ENCODE results near the gene CDRT15.
A peak's percentile ranks its signal among the peaks of the same experiment; 100 is the strongest.
"Not testable (repeated sequence)": the region's sequence is repeated elsewhere in the genome, so short reads cannot be mapped to it uniquely, and the experiment has no call there.

CDRT15 gene

DNA sequence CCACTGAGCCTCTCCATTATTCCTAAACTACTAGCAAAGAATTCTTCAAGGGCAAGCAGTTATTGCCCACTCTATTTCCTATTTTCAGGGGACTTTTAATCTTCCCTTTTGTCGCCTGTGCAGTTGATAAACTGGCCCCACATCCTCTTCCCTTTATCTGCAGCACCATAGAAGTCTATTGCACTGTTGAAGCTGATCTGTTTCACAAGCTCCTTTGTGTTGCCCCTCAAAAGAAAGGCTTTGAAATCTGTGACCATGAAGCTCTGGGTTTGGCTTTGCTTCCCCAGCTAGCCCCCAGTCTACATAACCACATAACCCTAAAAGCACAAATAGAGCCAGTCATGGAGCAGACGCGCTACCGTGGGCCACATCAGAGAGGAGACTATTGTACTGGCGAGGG is 37.1 kb downstream of the CDRT15 start:
- WGBS (ENCODE audit: insufficient coverage), result 65% methylated on average over 2 of the region's 5 CpGs
- peaks cover 2 to 20% (median 6%) of the 10 kb centered on the region in 4 experiments for H3K36me3 ChIP-seq (ENCODE audit: control insufficient read depth in 4 of 4, insufficient read depth in 4 of 4, low read length in 3 of 4)
- H3K27ac ChIP-seq (ENCODE audit: insufficient read depth in 1 of 2, low read depth in 1 of 2, low read length in 2 of 2, poor library complexity in 1 of 2, severe bottlenecking in 2 of 2), result no peak overlapping the region
- peaks cover 0 to 2% (median 0%) of the 10 kb centered on the region in 5 experiments for H3K27me3 ChIP-seq (replicated peaks in 2 of 5; ENCODE audit: control insufficient read depth in 4 of 5, insufficient read depth in 5 of 5, low read length in 4 of 5)
- peaks cover 3 to 36% (median 7%) of the 10 kb centered on the region in 4 experiments for H3K4me1 ChIP-seq (ENCODE audit: control extremely low read depth in 1 of 4, control insufficient read depth in 4 of 4, insufficient read depth in 4 of 4, low read length in 3 of 4)
- no peaks in the 10 kb centered on the region for H3K9me3 ChIP-seq (ENCODE audit: control extremely low read depth in 1 of 5, control insufficient read depth in 4 of 5, insufficient read depth in 2 of 5, low read depth in 1 of 5, low read length in 4 of 5)
- POLR2A ChIA-PET, result no interaction called here
- CTCF ChIA-PET, result interaction anchor here (0.9 kb wide), 1 partner anchor 22 kb away, joined by 3 read pairs; no protein-coding TSS in a partner anchor
- no peak overlapping the region for H3K4me3 ChIP-seq (ENCODE audit: control insufficient read depth in 1 of 7, extremely low read depth in 1 of 7, insufficient read depth in 4 of 7, low read depth in 2 of 7, low read length in 6 of 7)
- DNase-seq, result peak in 2 of 3 donors; percentile 28 to 44

DNA sequence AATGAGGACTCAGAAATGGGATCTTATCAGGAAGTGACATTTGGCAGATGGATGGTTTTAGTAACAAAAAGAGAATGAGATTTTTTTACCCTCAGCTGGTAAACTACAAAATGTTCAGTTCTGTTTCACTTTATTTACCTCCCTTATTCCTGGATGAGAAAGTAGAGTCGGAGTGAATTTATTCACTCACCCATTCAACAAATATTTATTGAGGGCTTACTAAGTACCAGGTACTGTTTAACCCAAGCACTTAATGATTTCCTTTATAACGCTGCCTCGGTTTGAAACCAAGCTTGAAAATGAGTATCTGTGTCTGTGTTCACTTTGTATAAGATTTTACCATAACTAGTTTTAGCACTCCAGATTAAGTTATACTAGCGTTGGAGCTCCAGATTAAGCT is 38.1 kb downstream of the CDRT15 start:
- ChIA-PET CTCF (interaction anchor here (0.6 to 1.4 kb wide), 2 partner anchors 32 to 604 kb away, joined by 3 to 4 read pairs; no protein-coding TSS in a partner anchor), POLR2A (no interaction called here)
- Histone ChIP-seq H3K36me3 (ENCODE audit: control insufficient read depth in 4 of 4, insufficient read depth in 4 of 4, low read length in 3 of 4) (peaks cover 0 to 14% (median 5%) of the 10 kb centered on the region in 4 experiments), H3K4me1 (ENCODE audit: control extremely low read depth in 1 of 4, control insufficient read depth in 4 of 4, insufficient read depth in 4 of 4, low read length in 3 of 4) (peaks cover 3 to 39% (median 8%) of the 10 kb centered on the region in 4 experiments), H3K27ac (ENCODE audit: insufficient read depth in 1 of 2, low read depth in 1 of 2, low read length in 2 of 2, poor library complexity in 1 of 2, severe bottlenecking in 2 of 2) (no peak overlapping the region), H3K4me3 (ENCODE audit: control insufficient read depth in 1 of 7, extremely low read depth in 1 of 7, insufficient read depth in 4 of 7, low read depth in 2 of 7, low read length in 6 of 7) (no peak overlapping the region), H3K27me3 (replicated peaks in 2 of 5; ENCODE audit: control insufficient read depth in 4 of 5, insufficient read depth in 5 of 5, low read length in 4 of 5) (peaks cover 0 to 2% (median 0%) of the 10 kb centered on the region in 5 experiments), H3K9me3 (ENCODE audit: control extremely low read depth in 1 of 5, control insufficient read depth in 4 of 5, insufficient read depth in 2 of 5, low read depth in 1 of 5, low read length in 4 of 5) (no peaks in the 10 kb centered on the region)
- no peak for DNase-seq
- WGBS (ENCODE audit: insufficient coverage), result no CpG with 5 or more reads among the region's 4 CpGs

DNA sequence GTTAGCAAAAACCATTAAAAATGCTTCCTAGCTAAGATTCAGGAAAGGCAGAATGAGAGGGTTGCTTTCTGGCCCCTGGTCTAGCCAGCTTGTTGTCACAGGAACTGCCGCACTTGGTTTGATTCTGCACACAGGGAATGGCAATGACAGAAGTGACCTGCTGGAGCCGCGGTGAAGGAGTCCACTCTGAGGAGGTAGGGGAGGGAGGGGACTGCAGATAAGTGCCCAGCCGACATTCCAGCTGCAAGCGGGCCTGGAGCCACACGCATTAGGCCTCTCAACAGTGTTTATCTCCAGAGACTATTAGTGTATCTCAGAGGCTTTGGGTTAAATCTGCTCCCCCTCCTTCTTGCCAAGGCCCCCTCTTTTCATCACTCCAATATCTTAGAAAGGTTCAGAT is 38.6 kb downstream of the CDRT15 start:
- 96% methylated on average over 6 of the region's 6 CpGs for WGBS (ENCODE audit: insufficient coverage)
- Histone ChIP-seq H3K27ac (ENCODE audit: insufficient read depth in 1 of 2, low read depth in 1 of 2, low read length in 2 of 2, poor library complexity in 1 of 2, severe bottlenecking in 2 of 2) (no peak overlapping the region), H3K4me3 (ENCODE audit: control insufficient read depth in 1 of 7, extremely low read depth in 1 of 7, insufficient read depth in 4 of 7, low read depth in 2 of 7, low read length in 6 of 7) (no peak overlapping the region), H3K27me3 (replicated peaks in 2 of 5; ENCODE audit: control insufficient read depth in 4 of 5, insufficient read depth in 5 of 5, low read length in 4 of 5) (peaks cover 0 to 2% (median 0%) of the 10 kb centered on the region in 5 experiments), H3K9me3 (ENCODE audit: control extremely low read depth in 1 of 5, control insufficient read depth in 4 of 5, insufficient read depth in 2 of 5, low read depth in 1 of 5, low read length in 4 of 5) (no peaks in the 10 kb centered on the region), H3K36me3 (ENCODE audit: control insufficient read depth in 4 of 4, insufficient read depth in 4 of 4, low read length in 3 of 4) (peaks cover 0 to 14% (median 5%) of the 10 kb centered on the region in 4 experiments), H3K4me1 (ENCODE audit: control extremely low read depth in 1 of 4, control insufficient read depth in 4 of 4, insufficient read depth in 4 of 4, low read length in 3 of 4) (peaks cover 3 to 41% (median 11%) of the 10 kb centered on the region in 4 experiments)
- ChIA-PET CTCF (interaction anchor here (1.4 kb wide), 1 partner anchor 32 kb away, joined by 4 read pairs; no protein-coding TSS in a partner anchor), POLR2A (no interaction called here)
- no peak for DNase-seq

DNA sequence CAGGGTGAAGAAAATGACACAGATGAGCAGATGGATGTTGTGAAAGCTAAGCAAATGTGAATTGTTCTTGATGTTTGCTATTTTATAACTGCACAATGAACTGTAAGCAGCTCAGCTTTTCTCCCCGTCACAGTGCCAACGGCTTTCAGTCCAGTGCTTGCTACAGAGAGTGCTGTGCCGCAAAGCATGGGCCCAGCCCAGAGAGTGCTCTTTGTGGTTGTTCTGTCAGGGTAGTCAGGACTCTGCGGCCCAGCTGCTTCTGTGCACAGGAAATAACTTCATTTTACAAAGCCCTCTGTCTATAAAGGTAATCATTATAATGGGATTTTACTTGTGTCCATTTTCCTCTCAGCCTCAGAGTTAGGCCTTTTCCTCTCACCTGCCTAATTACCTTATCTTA is 39.1 kb downstream of the CDRT15 start:
- DNase-seq, result no peak
- POLR2A ChIA-PET, result no interaction called here
- WGBS (ENCODE audit: insufficient coverage), result 100% methylated on average over 3 of the region's 4 CpGs
- H3K27me3 ChIP-seq (replicated peaks in 2 of 5; ENCODE audit: control insufficient read depth in 4 of 5, insufficient read depth in 5 of 5, low read length in 4 of 5), result peaks cover 0 to 2% (median 0%) of the 10 kb centered on the region in 5 experiments
- CTCF ChIA-PET, result interaction anchor here (1.4 kb wide), 1 partner anchor 33 kb away, joined by 4 read pairs; no protein-coding TSS in a partner anchor
- H3K4me3 ChIP-seq (ENCODE audit: control insufficient read depth in 1 of 7, extremely low read depth in 1 of 7, insufficient read depth in 4 of 7, low read depth in 2 of 7, low read length in 6 of 7), result no peak overlapping the region
- H3K9me3 ChIP-seq (ENCODE audit: control extremely low read depth in 1 of 5, control insufficient read depth in 4 of 5, insufficient read depth in 2 of 5, low read depth in 1 of 5, low read length in 4 of 5), result no peaks in the 10 kb centered on the region
- H3K4me1 ChIP-seq (ENCODE audit: control extremely low read depth in 1 of 4, control insufficient read depth in 4 of 4, insufficient read depth in 4 of 4, low read length in 3 of 4), result peaks cover 3 to 43% (median 13%) of the 10 kb centered on the region in 4 experiments
- peaks cover 0 to 14% (median 4%) of the 10 kb centered on the region in 4 experiments for H3K36me3 ChIP-seq (ENCODE audit: control insufficient read depth in 4 of 4, insufficient read depth in 4 of 4, low read length in 3 of 4)
- no peak overlapping the region for H3K27ac ChIP-seq (ENCODE audit: insufficient read depth in 1 of 2, low read depth in 1 of 2, low read length in 2 of 2, poor library complexity in 1 of 2, severe bottlenecking in 2 of 2)

DNA sequence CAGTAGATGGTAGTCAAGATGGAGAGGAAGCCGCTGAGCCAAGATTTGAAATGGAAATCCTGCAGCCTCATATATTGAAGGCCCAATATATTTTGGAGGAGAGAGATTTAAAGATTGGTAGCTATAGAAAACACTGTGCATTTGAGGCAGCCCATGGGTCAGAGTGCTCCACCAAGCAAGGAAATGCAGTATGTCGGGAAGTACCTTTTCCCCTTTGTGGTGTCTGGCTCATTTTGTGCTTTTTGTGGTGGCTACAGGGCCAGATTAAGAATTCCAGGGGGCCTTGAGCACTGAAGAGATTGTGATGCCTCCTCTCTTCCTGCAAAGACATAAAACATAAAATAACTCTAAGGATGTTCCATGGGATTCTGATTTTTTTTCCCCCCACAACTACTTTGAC is 39.6 kb downstream of the CDRT15 start:
- Histone ChIP-seq H3K4me3 (ENCODE audit: control insufficient read depth in 1 of 7, extremely low read depth in 1 of 7, insufficient read depth in 4 of 7, low read depth in 2 of 7, low read length in 6 of 7) (no peak overlapping the region), H3K27me3 (replicated peaks in 2 of 5; ENCODE audit: control insufficient read depth in 4 of 5, insufficient read depth in 5 of 5, low read length in 4 of 5) (peaks cover 0 to 3% (median 0%) of the 10 kb centered on the region in 5 experiments), H3K27ac (ENCODE audit: insufficient read depth in 1 of 2, low read depth in 1 of 2, low read length in 2 of 2, poor library complexity in 1 of 2, severe bottlenecking in 2 of 2) (no peak overlapping the region), H3K9me3 (ENCODE audit: control extremely low read depth in 1 of 5, control insufficient read depth in 4 of 5, insufficient read depth in 2 of 5, low read depth in 1 of 5, low read length in 4 of 5) (no peaks in the 10 kb centered on the region), H3K36me3 (ENCODE audit: control insufficient read depth in 4 of 4, insufficient read depth in 4 of 4, low read length in 3 of 4) (peaks cover 0 to 14% (median 4%) of the 10 kb centered on the region in 4 experiments), H3K4me1 (ENCODE audit: control extremely low read depth in 1 of 4, control insufficient read depth in 4 of 4, insufficient read depth in 4 of 4, low read length in 3 of 4) (peaks cover 3 to 45% (median 14%) of the 10 kb centered on the region in 4 experiments)
- WGBS (ENCODE audit: insufficient coverage), result 86% methylated on average over 1 of the region's 2 CpGs
- no peak for DNase-seq
- ChIA-PET CTCF (no interaction called here), POLR2A (no interaction called here)

DNA sequence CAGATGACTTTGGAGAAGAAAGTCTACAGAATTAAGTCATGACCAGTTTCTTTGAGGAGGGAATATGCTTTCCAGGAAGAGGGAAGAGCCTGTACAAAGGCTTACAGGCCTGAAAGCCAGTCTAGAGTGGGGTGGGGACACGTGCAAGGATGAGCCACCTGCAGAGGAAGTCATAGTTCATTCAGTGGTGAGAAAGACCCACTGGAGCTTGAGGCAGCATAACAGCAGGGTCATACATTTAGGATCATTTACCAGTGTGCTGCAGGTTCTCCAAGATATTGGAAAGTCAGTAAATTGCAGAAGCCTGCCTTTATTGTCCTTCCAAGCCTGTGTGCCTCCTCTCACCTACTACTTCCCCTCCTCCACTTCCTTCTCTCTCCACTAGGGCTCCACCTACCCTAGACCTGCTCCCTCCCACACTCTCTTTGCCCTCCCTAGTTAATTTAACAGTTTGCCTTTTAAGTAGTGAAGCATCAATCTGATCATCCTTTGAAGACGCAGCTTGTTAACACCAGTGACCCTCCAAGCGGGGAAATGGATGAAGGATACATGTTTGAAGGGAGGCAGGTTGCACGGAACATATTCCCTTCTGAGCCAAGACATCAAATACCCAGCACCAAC is 40.2 kb downstream of the CDRT15 start:
- no peak overlapping the region for H3K27ac ChIP-seq (ENCODE audit: insufficient read depth in 1 of 2, low read depth in 1 of 2, low read length in 2 of 2, poor library complexity in 1 of 2, severe bottlenecking in 2 of 2)
- peaks cover 0 to 14% (median 4%) of the 10 kb centered on the region in 4 experiments for H3K36me3 ChIP-seq (ENCODE audit: control insufficient read depth in 4 of 4, insufficient read depth in 4 of 4, low read length in 3 of 4)
- DNase-seq, result no peak
- H3K4me1 ChIP-seq (ENCODE audit: control extremely low read depth in 1 of 4, control insufficient read depth in 4 of 4, insufficient read depth in 4 of 4, low read length in 3 of 4), result peaks cover 3 to 43% (median 14%) of the 10 kb centered on the region in 4 experiments
- H3K4me3 ChIP-seq (ENCODE audit: control insufficient read depth in 1 of 7, extremely low read depth in 1 of 7, insufficient read depth in 4 of 7, low read depth in 2 of 7, low read length in 6 of 7), result no peak overlapping the region
- 83% methylated on average over 1 of the region's 4 CpGs for WGBS (ENCODE audit: insufficient coverage)
- CTCF ChIA-PET, result interaction anchor here (1.4 kb wide), 1 partner anchor 30 kb away, joined by 3 read pairs; no protein-coding TSS in a partner anchor
- H3K27me3 ChIP-seq (replicated peaks in 2 of 5; ENCODE audit: control insufficient read depth in 4 of 5, insufficient read depth in 5 of 5, low read length in 4 of 5), result peaks cover 0 to 4% (median 2%) of the 10 kb centered on the region in 5 experiments
- POLR2A ChIA-PET, result no interaction called here
- H3K9me3 ChIP-seq (ENCODE audit: control extremely low read depth in 1 of 5, control insufficient read depth in 4 of 5, insufficient read depth in 2 of 5, low read depth in 1 of 5, low read length in 4 of 5), result no peaks in the 10 kb centered on the region

DNA sequence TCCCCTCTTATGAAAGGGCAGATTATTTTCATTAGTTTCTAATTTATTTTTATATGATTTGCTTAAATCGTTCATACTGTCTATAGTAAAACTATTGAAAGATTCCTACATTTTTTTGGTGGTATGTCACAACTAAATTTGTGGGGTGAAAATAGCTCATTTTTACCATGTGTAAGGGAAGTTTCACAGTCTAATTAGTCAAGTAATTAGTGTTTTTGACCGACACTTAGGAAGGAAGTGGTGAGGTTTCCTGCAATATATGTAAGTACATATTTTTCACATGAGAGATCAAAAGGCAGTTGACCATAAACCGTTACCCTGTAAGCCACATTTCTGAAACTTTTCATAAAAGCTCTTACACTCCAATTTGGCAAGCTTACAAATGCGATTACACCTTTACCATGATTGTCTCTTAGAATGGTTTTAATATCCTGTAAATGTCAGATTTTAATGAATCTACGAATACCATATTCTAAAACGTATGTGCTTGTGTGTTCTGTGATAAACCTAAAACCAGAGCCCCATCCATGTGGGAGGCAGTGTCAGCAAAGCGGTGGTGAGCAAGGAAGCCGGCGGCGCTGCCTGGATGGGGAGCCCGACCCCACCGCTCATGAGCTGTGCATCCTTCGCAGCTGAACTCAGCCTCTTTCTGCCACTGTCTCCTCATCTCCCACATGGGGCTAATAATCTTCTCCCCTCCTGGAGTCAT is 43.9 kb downstream of the CDRT15 start:
- H3K27ac ChIP-seq (ENCODE audit: insufficient read depth in 1 of 2, low read depth in 1 of 2, low read length in 2 of 2, poor library complexity in 1 of 2, severe bottlenecking in 2 of 2); H3K9me3 ChIP-seq (ENCODE audit: control extremely low read depth in 1 of 5, control insufficient read depth in 4 of 5, insufficient read depth in 2 of 5, low read depth in 1 of 5, low read length in 4 of 5); CTCF ChIA-PET; DNase-seq; H3K27me3 ChIP-seq (replicated peaks in 2 of 5; ENCODE audit: control insufficient read depth in 4 of 5, insufficient read depth in 5 of 5, low read length in 4 of 5); POLR2A ChIA-PET; H3K36me3 ChIP-seq (ENCODE audit: control insufficient read depth in 4 of 4, insufficient read depth in 4 of 4, low read length in 3 of 4): not testable (repeated sequence)
- Histone ChIP-seq H3K4me3 (ENCODE audit: control insufficient read depth in 1 of 7, extremely low read depth in 1 of 7, insufficient read depth in 4 of 7, low read depth in 2 of 7, low read length in 6 of 7) (peak overlapping the region in 1 of 7 experiments; percentile 30), H3K4me1 (ENCODE audit: control extremely low read depth in 1 of 4, control insufficient read depth in 4 of 4, insufficient read depth in 4 of 4, low read length in 3 of 4) (peaks cover 3 to 24% (median 10%) of the 10 kb centered on the region in 4 experiments)
- WGBS (ENCODE audit: insufficient coverage), result no CpG with 5 or more reads among the region's 13 CpGs

Data from common myeloid progenitor, CD34-positive (primary cell).